ENCODE results near the gene DGKD.
"Not testable (repeated sequence)": the region's sequence is repeated elsewhere in the genome, so short reads cannot be mapped to it uniquely, and the experiment has no call there.

Gene DGKD, protein sequence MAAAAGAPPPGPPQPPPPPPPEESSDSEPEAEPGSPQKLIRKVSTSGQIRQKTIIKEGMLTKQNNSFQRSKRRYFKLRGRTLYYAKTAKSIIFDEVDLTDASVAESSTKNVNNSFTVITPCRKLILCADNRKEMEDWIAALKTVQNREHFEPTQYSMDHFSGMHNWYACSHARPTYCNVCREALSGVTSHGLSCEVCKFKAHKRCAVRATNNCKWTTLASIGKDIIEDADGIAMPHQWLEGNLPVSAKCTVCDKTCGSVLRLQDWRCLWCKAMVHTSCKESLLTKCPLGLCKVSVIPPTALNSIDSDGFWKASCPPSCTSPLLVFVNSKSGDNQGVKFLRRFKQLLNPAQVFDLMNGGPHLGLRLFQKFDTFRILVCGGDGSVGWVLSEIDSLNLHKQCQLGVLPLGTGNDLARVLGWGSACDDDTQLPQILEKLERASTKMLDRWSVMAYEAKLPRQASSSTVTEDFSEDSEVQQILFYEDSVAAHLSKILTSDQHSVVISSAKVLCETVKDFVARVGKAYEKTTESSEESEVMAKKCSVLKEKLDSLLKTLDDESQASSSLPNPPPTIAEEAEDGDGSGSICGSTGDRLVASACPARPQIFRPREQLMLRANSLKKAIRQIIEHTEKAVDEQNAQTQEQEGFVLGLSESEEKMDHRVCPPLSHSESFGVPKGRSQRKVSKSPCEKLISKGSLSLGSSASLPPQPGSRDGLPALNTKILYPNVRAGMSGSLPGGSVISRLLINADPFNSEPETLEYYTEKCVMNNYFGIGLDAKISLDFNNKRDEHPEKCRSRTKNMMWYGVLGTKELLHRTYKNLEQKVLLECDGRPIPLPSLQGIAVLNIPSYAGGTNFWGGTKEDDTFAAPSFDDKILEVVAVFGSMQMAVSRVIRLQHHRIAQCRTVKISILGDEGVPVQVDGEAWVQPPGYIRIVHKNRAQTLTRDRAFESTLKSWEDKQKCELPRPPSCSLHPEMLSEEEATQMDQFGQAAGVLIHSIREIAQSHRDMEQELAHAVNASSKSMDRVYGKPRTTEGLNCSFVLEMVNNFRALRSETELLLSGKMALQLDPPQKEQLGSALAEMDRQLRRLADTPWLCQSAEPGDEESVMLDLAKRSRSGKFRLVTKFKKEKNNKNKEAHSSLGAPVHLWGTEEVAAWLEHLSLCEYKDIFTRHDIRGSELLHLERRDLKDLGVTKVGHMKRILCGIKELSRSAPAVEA

DNA sequence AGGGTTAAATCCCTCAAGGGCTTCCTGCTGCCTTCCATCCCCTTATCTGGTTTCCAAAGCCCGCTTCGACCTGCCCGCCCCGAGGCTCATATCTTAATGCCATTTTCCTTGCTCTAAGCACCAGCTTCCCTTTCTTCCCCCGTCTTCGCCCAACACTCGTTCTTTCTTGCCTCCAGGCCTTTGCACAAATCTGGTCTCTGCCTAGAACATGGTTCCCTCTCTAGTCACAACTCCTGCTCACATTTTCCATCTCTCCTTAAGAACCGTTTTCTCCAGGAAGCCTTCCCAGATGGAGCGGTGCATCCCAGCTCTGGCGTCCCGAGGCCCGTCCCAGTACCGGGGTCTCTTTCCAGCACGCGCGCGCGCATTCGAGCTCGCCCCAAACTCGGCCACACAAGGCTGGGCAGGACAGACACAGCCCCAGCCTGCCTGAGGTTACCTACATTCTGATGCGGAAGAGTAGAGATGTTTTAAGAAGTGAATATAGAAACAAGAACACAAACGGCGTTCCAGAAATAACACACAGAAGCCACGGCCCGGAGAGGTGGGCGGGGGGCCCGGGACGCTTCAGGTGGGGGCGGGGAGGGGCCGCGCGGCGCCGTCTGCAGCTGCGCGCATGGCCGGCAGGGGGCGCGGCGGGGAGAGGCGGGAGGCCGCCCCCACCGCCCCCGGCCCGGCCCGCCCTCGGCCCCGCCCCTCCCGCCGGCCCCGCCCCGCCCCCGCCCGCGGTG, at the start of gene DGKD:
Gene DGKD, plus strand, starts transcription at position 726 of the 731 bp plus-strand sequence. CDS start 25 bp downstream, outside the sequence.
- peak; percentile 75 for DNase-seq

DNA sequence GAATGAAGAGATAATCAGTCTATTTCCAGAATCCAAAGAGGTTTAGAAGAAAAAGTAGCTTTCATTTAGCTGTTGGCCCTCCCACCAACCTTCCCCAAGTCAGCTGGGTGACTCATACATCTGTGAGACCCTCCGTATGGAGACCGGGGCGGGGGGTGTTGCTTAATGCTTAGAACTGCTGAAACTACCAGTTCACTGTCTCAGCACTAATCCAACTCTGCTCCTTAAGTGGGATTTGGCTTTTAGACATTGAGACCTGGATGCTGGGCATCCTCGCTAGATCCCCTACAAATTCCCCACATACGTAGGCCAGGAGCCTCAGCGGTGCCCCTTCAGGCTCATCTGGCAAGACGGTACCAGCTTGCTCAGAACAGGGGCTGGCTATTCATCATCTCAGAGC, 46.7 kb upstream of the DGKD start, which contains the start of gene SAG:
Gene SAG, plus strand, starts transcription at position 252 of the 400 bp plus-strand sequence. CDS start 1,374 bp downstream, outside the sequence.
- no peak for DNase-seq

DNA sequence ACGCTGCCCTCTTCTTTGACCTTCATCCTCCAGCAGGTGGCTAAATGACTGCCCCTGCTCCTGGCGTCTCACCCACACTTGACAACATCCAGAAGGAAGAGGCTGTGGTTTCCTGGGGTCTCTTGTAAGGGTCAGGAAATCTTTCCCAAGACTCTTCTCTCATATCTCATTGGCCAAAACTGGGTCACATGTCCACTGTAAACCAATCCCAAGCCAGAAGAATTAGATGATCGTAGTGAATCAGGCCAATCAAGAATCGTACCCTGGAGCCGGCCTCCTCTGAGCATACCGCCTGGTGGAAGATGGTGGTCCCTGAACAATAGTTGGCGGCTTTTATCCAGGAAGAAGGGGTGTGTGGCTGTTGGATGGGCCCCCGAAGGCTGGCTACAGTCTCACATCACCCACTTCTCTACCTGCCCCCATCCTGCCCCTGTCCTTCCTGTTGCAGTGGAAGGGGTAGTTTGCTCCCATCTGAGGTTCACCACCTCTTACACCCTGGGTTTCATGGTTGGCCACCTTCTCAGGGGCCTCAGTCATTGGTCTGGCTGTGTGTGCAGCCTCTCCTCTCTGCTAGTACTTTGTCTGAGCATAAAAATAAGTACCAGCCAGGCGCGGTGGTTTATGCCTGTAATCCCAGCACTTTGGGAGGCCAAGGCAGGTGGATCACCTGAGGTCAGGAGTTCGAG, 42.9 kb upstream of the DGKD start:
- no peak for DNase-seq

DNA sequence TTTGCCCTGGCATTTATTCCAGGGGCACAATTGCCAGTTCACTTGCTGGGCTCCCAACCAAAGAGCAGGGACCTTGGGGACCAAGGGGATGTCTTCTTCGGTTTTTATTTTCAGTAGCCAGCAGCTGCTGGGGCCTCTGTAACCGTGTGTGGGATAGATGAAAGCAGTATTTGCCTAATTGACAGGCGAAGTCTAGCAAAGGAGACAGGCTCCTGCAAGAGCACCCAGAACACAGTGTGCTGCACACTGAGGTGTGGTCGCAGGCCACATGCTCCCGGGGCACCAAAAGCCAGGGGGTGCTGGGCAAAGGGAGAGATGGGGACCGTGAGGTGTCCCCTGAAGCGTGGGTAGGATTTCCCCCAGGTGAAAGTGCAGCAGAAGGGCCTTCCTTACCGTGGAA, 41.4 kb upstream of the DGKD start:
- no peak for DNase-seq

DNA sequence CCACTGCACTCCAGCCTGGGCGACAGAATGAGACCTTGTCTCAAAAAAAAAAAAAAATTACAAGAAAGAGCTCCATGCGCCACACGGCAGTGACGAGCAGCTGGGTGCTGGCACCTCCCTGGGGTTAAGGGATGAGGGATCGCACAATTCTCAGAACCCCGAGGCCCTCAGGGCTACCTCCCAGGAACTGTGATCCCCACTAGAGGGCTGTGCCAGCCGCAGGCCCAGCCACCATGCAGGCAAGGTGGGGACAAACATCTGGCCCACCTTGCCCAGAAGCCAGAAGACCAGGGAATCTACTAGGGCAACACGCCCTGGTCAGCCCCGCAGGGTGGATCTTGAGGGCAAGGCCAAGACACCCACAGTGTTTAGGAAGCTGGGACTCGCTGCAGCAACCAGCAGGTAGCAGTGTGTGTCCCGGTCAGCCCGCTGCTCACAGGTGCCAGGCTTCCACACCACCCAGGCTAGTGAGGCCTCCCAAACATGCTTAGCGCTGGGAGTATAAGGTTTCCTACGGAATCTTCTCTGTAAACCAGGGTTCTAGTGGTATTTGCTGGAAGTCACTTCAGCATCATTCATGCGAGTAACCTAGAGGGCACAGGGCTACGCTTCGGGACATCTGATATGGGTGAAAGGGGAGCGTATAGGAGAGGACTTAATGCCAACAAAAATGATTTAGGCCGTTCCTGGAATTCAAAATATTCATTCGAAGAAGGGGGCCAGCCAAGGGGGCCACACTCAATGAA, 39.9 kb upstream of the DGKD start:
- DNase-seq, result no peak

DNA sequence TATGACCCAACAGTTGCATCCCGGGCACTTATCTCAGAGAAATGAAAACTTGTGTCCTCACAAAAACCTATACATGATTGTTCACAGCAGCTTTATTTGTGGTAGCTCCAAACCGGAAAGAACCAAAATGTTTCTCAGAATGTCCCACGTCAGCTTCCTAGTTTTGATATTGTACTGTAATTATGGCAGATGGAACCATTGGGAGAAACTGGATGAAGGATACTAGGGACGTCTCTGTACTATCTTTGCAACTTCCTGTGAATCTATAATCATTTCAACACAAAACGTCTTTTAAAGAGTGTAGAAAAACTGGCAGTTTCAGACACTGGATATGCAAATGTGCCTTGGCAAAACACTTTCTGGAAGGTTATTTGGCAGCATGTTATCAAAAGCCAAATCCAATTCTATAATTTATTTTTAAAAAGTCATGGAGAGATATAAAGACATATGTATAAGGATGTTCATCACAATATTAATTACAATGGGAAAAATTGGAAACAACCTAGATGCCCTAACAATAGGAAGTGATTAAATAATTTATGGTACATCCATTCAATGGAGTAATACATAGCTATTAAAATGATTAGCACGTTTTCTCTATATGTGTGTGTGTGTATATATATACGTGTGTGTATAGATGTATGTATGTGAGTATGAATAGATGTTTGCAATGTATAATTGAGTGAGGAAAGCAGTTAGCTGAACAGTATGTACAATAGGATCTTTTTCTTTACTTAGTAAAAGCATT, 36.9 kb upstream of the DGKD start:
- DNase-seq, result no peak

DNA sequence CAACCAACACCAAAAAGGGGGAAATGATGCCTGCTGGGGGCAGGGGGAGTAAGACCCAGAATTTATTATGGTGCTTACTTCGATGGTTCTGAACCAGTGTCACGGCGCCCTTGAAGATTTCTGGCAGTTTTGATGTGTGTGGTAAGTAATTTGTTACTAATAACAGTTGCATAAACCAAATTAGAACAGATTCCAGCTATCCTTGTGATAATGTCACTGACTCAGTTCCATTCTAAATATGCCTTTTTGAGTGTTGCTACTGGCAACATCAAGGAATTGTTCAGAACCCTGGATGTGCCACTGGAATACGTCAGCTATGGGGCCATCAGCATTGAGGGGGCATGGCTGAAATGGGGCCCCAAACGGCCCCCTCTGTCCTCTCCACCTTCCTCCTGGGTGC, 35.0 kb upstream of the DGKD start:
- DNase-seq, result no peak

DNA sequence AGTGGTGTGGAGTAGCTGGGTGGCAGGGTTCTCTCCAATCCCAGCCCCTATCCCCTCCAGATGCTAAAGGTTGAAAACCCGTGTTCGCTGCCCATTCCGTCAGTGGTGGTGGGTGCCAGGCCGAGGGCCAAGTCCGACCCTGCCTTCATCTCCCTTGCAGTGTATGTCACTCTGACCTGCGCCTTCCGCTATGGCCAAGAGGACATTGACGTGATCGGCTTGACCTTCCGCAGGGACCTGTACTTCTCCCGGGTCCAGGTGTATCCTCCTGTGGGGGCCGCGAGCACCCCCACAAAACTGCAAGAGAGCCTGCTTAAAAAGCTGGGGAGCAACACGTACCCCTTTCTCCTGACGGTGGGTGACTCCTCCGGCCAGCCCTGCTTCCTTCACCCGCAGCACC, 33.8 kb upstream of the DGKD start:
- no peak for DNase-seq

DNA sequence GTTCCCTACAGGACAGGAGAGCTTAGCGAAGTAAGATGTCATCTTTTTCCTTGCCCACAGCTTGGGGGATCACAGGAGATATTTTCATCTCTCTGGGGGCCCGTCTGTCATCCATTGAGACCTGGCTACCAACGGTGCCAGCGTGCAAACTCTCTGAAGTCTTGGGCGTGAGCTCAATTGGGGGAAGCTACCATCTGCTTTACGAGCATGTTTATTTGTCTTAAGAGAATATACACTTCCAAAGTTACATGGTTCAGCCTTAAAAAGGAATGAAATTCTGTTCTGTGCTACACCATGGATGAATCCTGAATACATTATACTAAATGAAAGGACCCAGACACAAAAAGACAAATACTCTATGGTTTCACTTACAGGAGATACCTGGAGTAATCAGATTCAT, 33.1 kb upstream of the DGKD start:
- no peak for DNase-seq

DNA sequence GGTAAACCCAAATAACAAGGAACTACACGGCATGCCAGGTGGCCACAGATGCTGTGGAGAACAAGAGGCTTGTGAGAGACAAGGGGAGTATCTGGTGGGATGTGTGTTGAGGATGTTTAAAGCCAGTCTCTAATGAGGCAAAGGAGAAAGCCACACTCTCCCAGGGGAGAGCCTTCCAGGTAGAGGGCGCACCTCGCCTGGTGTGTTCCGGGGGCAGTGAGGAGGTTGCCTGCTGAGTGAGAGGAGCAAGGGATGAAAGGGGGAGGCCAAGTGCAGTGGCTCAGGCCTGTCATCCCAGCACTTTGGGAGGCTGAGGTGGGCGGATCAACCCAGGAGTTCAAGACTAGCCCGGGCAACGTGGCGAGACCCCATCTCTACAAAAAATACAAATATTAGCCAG, 30.4 kb upstream of the DGKD start:
- no peak for DNase-seq

DNA sequence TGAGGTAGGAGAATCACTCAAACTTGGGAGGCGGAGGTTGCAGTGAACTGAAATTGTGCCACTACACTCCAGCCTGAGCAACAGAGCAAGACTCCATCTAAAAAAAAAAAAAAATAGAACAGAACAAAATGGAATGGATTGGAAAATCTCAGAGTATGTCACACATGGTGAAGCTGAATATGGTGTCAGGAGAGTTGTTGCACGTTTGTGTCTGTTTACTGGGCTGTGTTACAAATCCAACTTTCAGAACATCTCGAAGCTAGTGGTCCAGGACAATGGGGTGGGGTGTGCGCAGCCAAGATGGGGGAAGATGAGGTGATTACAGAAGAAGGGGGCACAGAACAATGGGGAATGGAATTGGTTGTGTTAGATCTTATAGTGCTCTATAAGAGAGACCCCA, 29.0 kb upstream of the DGKD start:
- no peak for DNase-seq

DNA sequence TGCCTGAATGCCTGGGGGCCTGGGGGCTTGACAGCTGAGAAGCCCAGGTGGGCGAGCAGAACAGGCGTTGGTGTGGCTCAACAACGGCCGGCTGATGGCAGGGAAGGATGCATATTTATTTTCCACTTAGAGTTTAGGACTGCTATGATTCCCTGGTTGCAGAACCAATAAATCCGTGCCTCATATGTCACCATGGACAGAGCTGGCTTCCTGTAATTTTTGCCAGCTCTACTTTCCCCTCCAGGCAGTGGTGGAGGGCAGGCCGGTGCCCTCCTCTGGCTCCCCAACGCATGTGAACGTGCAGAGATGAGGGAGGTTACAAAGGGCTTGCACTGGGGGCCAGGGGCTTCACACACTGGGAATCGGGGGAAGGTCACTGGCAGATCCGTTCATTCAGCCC, 28.5 kb upstream of the DGKD start:
- DNase-seq, result no peak

DNA sequence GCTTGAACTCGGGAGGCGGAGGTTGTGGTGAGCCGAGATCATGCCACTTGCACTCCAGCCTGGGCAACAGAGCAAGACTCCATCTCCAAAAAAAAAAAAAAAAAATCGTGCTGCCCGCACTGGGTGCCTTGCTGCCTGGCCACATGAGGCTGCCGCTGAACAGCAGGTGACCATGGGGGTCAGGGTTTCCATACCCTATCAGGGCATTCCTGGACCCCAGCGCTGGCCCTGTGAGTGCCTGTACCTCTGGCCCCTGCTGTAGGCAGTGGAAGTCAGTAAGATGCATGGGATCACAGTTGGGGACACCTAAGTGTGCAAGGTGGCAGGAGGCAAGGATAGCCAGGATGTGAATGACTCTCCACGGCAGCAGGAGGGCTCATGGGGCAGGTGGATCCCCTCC, 27.8 kb upstream of the DGKD start:
- DNase-seq, result no peak

DNA sequence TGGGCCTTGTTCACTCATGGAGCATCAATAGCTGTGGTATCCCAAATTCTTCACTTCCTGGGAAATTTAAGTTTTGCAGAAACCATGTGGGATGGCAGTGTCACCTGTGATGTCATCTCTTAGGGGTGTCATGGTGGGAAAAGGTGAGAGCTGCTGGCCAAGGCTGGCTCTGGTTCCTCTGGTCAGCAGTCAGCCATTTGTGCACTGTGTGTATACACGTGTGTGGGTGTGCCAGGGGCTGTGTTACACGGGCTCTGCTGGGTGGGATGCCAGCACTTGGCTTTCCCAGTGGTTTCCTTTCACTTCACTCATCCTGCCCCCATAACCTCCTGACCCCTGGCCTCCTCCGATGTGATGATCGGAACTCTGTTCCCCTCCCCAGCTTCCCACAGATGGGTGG, 25.4 kb upstream of the DGKD start:
- no peak for DNase-seq

DNA sequence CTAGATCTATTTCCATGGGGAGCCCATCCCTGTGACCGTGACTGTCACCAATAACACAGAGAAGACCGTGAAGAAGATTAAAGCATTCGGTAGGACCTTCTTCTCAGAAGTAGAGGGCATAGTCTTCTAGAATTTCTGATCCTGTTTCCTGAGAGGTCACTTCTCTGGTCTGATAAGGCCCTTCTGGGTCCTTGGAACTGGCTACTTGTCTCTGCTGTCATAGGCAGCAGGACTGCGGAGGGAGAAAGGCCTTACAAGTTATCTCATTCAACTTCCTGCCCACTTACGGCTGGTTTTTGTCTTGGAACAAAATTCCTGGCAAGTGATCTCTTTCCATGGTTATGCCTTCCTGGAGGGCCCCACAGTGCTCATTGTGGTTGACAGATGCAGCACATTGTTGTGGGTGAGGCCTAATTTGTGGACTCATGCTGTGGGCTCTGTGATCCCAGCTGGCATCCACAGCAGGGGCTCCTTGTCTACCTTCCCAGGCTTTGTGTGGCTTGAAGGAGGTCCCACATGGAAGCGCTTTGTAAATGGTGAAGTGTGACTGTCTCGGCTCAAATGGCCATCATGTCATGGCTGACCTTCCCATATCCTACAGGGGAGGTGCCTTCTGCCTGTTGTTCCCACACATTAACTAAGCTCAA, 24.7 kb upstream of the DGKD start:
- DNase-seq, result no peak

DNA sequence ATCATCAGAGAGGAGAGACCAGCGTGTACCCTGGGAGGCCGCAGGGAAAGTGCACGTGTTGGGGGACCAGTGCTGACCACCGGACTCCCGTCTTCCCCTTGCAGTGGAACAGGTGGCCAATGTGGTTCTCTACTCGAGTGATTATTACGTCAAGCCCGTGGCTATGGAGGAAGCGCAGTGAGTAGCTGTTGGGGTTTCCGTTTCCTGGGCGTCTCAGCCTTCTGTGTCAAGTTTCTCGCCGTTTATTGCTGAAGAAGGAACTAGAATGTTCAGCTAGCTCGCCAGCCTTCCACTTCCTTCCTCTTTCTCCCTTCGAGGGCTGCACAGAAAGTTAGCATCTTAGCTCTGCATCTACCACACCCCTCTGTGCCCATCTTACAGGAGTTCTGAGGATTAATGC, 22.8 kb upstream of the DGKD start:
- DNase-seq, result peak; percentile 91

DNA sequence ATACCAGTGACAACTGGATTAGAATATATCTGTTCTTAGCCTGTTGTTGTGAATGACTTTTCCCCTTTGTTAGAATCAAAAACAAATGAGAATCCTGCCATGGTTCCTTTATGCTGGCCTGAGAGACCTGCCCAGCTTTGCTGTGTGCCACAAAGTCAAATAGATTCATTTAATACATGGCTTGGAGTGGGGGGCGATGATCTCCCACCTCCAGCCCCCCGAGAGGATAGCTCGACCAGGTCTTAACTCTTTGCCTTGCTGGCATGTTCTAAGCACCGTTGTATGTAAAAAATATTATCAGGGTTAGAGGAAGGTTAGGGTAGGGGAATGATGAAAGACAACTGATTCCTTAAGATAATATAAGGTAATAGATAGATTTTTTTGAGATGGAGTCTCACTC, 22.2 kb upstream of the DGKD start:
- no peak for DNase-seq

DNA sequence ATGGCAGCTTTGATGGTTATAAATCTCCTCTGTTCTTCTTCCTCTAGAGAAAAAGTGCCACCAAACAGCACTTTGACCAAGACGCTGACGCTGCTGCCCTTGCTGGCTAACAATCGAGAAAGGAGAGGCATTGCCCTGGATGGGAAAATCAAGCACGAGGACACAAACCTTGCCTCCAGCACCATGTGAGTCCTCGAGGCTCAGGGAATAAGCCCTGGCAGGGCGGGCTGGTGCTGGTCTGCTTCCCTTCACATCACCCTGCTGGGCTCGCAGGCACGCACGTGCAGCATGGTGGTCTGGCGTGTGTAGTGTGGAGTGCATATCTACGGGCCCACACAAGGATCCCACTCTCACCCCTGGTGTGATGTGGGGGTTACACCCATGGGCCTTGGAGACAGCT, 19.4 kb upstream of the DGKD start:
- no peak for DNase-seq

DNA sequence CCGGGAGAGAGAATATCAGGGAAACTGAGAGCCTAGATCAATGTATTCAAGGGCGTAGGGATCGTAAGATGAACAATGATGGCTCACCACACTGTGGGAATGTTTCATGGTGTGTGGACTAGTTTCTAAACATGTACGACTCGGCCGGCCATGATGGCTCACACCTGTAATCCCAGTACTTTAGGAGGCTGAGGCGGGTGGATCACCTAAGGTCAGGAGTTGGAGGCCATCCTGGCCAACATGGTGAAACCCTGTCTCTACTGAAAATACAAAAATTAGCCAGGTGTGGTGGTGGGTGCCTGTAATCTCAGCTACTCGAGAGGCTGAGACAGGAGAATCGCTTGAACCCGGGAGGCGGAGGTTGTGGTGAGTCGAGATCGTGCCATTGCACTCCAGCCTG, 18.2 kb upstream of the DGKD start:
- not testable (repeated sequence) for DNase-seq

DNA sequence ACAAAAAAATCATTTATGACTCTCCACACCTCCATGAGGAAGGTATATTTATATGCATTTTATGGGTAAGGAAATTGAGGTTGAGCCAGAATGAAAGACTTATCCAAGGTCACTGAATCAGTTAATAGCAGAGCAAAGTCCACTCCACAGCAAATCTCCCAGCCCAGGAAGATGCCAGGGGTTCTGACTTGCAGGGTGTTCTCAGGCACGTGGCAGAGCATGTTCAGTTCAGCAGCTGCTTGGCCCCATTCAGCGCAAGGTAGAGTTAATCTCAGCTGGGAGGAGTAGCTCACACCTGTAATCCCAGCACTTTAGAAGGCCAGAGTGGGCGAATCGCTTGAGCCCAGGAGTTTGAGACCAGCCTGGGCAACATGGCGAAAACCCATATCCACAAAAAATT, 17.8 kb upstream of the DGKD start:
- no peak for DNase-seq

All from hematopoietic multipotent progenitor cell treated with erythropoietin and hydrocortisone succinate and interleukin-3 and kit ligand, for 6 days (in vitro differentiated cells).